AG09319 (cell line): ENCODE data around the gene CBFA2T2.

Experiments used
- DNase-seq: peaks from one replicate; pipeline ENCODE4 v3.0.0-alpha.2; 2010; ENCODE audit warnings: low read depth; ENCODE audit errors: extremely low read depth
- CTCF ChIP-seq: IDR thresholded peaks from 2 replicates; pipeline ENCODE4 v1.5.1; 2011; ENCODE audit warnings: low read depth, mild to moderate bottlenecking, inconsistent platforms, low read length, moderate library complexity

CBFA2T2 gene

DNA sequence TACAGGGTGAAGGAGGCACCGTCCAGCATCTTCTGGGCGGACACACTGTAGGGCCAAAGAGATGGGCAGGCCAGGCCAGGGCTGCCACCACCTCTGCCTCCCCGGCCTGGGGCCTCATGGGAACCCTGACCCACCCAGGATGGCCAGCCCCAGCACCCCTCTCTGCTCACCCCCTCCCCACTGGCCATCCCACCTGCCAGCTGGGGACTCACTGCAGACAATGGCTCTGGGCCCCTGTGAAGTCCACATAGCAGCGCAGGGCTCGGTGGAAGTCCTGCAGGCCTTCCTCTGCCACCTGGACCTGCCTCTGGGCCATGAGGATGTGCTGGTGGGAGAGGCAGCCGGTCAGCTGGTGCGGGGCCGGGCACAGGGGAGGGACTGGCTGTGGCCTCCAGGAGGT, 168.6 kb downstream of the CBFA2T2 start:
- no peak for DNase-seq
- TF ChIP-seq CTCF = no peak

DNA sequence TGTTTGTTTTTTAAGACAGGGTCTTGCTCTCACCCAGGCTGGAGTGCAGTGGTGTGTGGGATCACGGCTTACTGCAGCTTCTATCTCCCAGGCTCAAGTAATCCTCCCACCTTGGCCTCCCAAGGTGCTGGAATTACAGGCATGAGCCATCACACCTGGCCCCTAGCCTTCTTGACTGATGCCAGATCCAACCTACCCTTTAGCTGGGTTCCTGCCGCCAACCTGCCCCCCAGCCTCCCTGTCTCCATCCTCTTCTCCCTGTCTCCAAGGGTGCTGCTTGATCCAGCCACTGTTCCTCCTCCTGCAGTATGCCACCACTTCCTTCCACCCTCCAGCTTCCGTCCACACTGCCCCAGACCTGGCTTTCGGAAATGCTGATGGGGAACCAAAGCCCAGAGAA, 169.0 kb downstream of the CBFA2T2 start:
- TF ChIP-seq CTCF = no peak
- DNase-seq = no peak

- DNase-seq = no peak
- TF ChIP-seq CTCF = no peak
These were observed 169.6 kb downstream of the CBFA2T2 start for GRCh38 chr20:33659341-33660034.

DNA sequence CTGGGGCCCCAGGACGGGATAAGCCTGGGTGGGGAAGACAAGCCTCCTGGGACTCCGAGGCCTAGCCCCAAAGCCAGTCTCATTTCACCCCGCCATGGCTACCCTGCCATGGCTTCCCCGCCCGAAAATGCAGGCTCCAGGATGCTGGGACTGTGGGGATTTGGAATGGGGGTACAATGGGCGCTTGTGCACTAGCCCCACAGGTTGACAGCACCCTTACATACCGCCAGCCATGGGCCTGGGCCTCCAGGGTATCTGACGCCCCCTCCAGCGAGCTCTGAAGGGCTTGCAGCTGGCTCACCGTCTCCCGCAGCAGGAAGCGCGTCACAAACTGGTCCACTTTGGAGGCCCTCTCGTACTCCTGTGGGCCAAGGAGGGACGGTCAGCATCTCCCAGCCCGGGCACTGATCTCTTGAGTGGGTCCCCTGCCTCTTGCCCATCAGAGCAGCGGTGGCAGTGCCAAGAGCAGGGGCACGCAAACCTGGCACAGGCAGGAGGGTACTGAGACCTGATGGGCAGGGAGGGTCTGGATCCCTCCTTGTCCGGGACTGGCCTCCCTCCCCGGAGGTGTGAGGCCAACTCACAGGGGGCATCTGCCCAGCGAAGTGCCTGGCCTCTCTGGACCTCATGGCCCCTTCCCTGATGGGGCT, 170.3 kb downstream of the CBFA2T2 start:
- no peak for TF ChIP-seq CTCF
- no peak for DNase-seq

GRCh38 chr20:33660685-33661058, 170.8 kb downstream of the CBFA2T2 start:
- no peak for DNase-seq

GRCh38 chr20:33662172-33662571, 172.3 kb downstream of the CBFA2T2 start, which contains the start of gene C20orf144:
TSS of gene C20orf144 (plus strand) at chr20:33662327. CDS start at chr20:33662346, 19 bp downstream.
- no peak for TF ChIP-seq CTCF
- DNase-seq = no peak

More at GRCh38 chr20:33660685-33661058, 170.8 kb downstream of the CBFA2T2 start:
- no peak for TF ChIP-seq CTCF
